Tibial artery (tissue), 4 donors: ENCODE data around the gene TRMT44.

Experiments
- DNase-seq, 2 donors: peaks; one replicate each; pipeline ENCODE4 v3.0.0-alpha.2; 2019
- H3K27ac ChIP-seq, 2 donors: fragments of 200-600 bp; sonication (generic) in 1 of 2; 1 replicate in 1 of 2; 2 replicates in 1 of 2; pipeline ENCODE4 v1.5.1; 2018 to 2019; ENCODE audit warnings: mild to moderate bottlenecking in 1 of 2
- H3K27me3 ChIP-seq, 2 donors: fragments of 200-600 bp; sonication (generic) in 1 of 2; one replicate each; pipeline versions ENCODE4 v1.5.1 to v1.6.0; 2016 to 2019
- H3K36me3 ChIP-seq, 3 donors: fragments of 200-600 bp; sonication (generic) in 2 of 3; one replicate each; pipeline ENCODE4 v1.5.1; 2016 to 2019; ENCODE audit warnings: mild to moderate bottlenecking in 2 of 3
- H3K4me1 ChIP-seq, 4 donors: fragments of 200-600 bp; sonication (generic) in 2 of 4; 1 replicate in 3 of 4; 2 replicates in 1 of 4; pipeline ENCODE4 v1.5.1; 2016 to 2019
- H3K4me3 ChIP-seq, 2 donors: fragments of 200-600 bp; sonication (generic) in 1 of 2; 1 replicate in 1 of 2; 2 replicates in 1 of 2; pipeline ENCODE4 v1.5.1; 2018 to 2019; ENCODE audit warnings: mild to moderate bottlenecking in 2 of 2
- H3K9me3 ChIP-seq, 3 donors: fragments of 200-600 bp; sonication (generic) in 1 of 3; one replicate each; pipeline ENCODE4 v1.5.1; 2016 to 2019
- CTCF ChIP-seq, 2 experiments: fragments of 200-600 bp in 1 of 2; fragments of 450-650 bp in 1 of 2; IDR thresholded peaks; one replicate each; pipeline ENCODE4 v1.5.1; 2017 to 2019; ENCODE audit warnings: antibody characterized with exemption in 2 of 2, mild to moderate bottlenecking in 1 of 2, moderate library complexity in 1 of 2
- intact Hi-C: fragments of 100-400 bp; cut with DNase I; formaldehyde crosslinking; loops from one replicate; pipeline ENCODE4 v1.15.0; 2023; ENCODE audit warnings: low total_unique reads

TRMT44 gene

GRCh38 chr4:8435656-8436121 lies 4.9 kb upstream of the TRMT44 start:
- no peak for DNase-seq
- Histone ChIP-seq H3K27me3 (no peaks in the 10 kb centered on the region), H3K27ac (peak overlapping the region in 1 of 2 donors; percentile 6), H3K4me3 (peak overlapping the region; percentile 2 to 15), H3K4me1 (peaks cover 0 to 26% (median 15%) of the 10 kb centered on the region in 4 donors), H3K9me3 (no peaks in the 10 kb centered on the region), H3K36me3 (no peaks in the 10 kb centered on the region)
- intact Hi-C loops: no loop called here
- TF ChIP-seq CTCF (IDR thresholded peaks at IDR 0.05): no peak

GRCh38 chr4:8437281-8437680 lies 3.3 kb upstream of the TRMT44 start:
- no peaks in the 10 kb centered on the region for H3K27me3 ChIP-seq
- intact Hi-C loops: no loop called here
- H3K4me3 ChIP-seq: peak overlapping the region in 1 of 2 donors; percentile 14
- no peaks in the 10 kb centered on the region for H3K9me3 ChIP-seq
- H3K4me1 ChIP-seq: peaks cover 0 to 38% (median 27%) of the 10 kb centered on the region in 4 donors
- no peaks in the 10 kb centered on the region for H3K36me3 ChIP-seq
- peak in 1 of 2 donors; percentile 29 for DNase-seq
- peak in 1 of 2 experiments; percentile 6 for TF ChIP-seq CTCF (IDR thresholded peaks at IDR 0.05)
- H3K27ac ChIP-seq: peak overlapping the region; percentile 19 to 33

- intact Hi-C loops: no loop called here
- DNase-seq: no peak
- no peak overlapping the region for H3K4me3 ChIP-seq
- H3K27ac ChIP-seq: no peak overlapping the region
- no peaks in the 10 kb centered on the region for H3K27me3 ChIP-seq
- TF ChIP-seq CTCF (IDR thresholded peaks at IDR 0.05): no peak
- no peaks in the 10 kb centered on the region for H3K36me3 ChIP-seq
- peaks cover 0 to 51% (median 39%) of the 10 kb centered on the region in 4 donors for H3K4me1 ChIP-seq
- no peaks in the 10 kb centered on the region for H3K9me3 ChIP-seq
Observed at GRCh38 chr4:8438743-8439142, 1.8 kb upstream of the TRMT44 start.

GRCh38 chr4:8439168-8439567 lies 1.4 kb upstream of the TRMT44 start:
- no peak for DNase-seq
- no peaks in the 10 kb centered on the region for H3K36me3 ChIP-seq
- H3K4me3 ChIP-seq: no peak overlapping the region
- no peaks in the 10 kb centered on the region for H3K9me3 ChIP-seq
- TF ChIP-seq CTCF (IDR thresholded peaks at IDR 0.05): no peak
- H3K27me3 ChIP-seq: no peaks in the 10 kb centered on the region
- H3K4me1 ChIP-seq: peaks cover 0 to 51% (median 39%) of the 10 kb centered on the region in 4 donors
- H3K27ac ChIP-seq: peak overlapping the region; percentile 83 to 87
- intact Hi-C loops: no loop called here

GRCh38 chr4:8439914-8440491 lies 574 bp upstream of the TRMT44 start:
- Histone ChIP-seq H3K27me3 (no peaks in the 10 kb centered on the region), H3K4me3 (peak overlapping the region; percentile 94 to 97), H3K27ac (peak overlapping the region; percentile 83 to 87), H3K4me1 (peaks cover 0 to 50% (median 39%) of the 10 kb centered on the region in 4 donors), H3K36me3 (no peaks in the 10 kb centered on the region), H3K9me3 (no peaks in the 10 kb centered on the region)
- intact Hi-C loops: no loop called here
- TF ChIP-seq CTCF (IDR thresholded peaks at IDR 0.05): no peak
- peak in 1 of 2 donors; percentile 33 for DNase-seq
